Kidney (tissue), 14 donors: ENCODE measurements around the gene XYLB. TPM values are rescaled to one million over a fixed set of nuclear protein-coding genes. Genes with fewer than 3 reads are reported as not detected.

Experiments used
- DNase-seq, 5 donors: peaks; one replicate each; pipeline ENCODE4 v3.0.0-alpha.2; 2013 to 2020
- FAIRE-seq: peaks from 2 replicates; lab custom pipeline; 2012; peaks lifted over from hg19 to GRCh38; lab: Jason Lieb, UNC
- H3K27ac ChIP-seq, 2 donors: one replicate each; pipeline ENCODE4 v1.7.0; 2013; ENCODE audit warnings: low read depth in 2 of 2, low read length in 2 of 2, inconsistent platforms in 1 of 2
- H3K27me3 ChIP-seq: one replicate; pipeline ENCODE4 v1.7.1; 2013; ENCODE audit warnings: low read length, inconsistent platforms; ENCODE audit not compliant: control insufficient read depth, insufficient read depth
- H3K36me3 ChIP-seq, 3 donors: one replicate each; pipeline versions ENCODE4 v1.7.0 to v1.7.1; 2013; ENCODE audit warnings: low read length in 3 of 3, control low read depth in 1 of 3, inconsistent platforms in 1 of 3; ENCODE audit not compliant: insufficient read depth in 3 of 3, control insufficient read depth in 2 of 3
- H3K4me1 ChIP-seq, 3 donors: one replicate each; pipeline versions ENCODE4 v1.7.0 to v1.7.1; 2013; ENCODE audit warnings: low read length in 3 of 3, inconsistent platforms in 1 of 3, low read depth in 1 of 3; ENCODE audit not compliant: control insufficient read depth in 2 of 3, insufficient read depth in 2 of 3
- H3K4me3 ChIP-seq, 3 donors: one replicate each; pipeline versions ENCODE4 v1.7.0 to v1.8.1; 2013; ENCODE audit warnings: low read length in 3 of 3, control low read depth in 1 of 3, inconsistent platforms in 1 of 3
- H3K9ac ChIP-seq, 3 donors: one replicate each; pipeline versions ENCODE4 v1.7.0 to v1.7.1; 2013; ENCODE audit warnings: low read length in 3 of 3, control low read depth in 1 of 3, inconsistent platforms in 1 of 3
- H3K9me3 ChIP-seq, 3 donors: one replicate each; pipeline versions ENCODE4 v1.7.0 to v1.7.1; 2013; ENCODE audit warnings: low read length in 3 of 3, control low read depth in 1 of 3, inconsistent platforms in 1 of 3; ENCODE audit not compliant: control insufficient read depth in 2 of 3, insufficient read depth in 1 of 3
- CTCF ChIP-seq: IDR thresholded peaks from 3 replicates; pipeline ENCODE4 v1.5.1; 2012; ENCODE audit warnings: mild to moderate bottlenecking, moderate library complexity, borderline replicate concordance; ENCODE audit not compliant: insufficient read depth; ENCODE audit errors: extremely low read depth
- intact Hi-C: fragments of 100-400 bp; cut with DNase I; formaldehyde crosslinking; loops from one replicate; pipeline ENCODE4 v1.11.1; 2022
- polyA plus RNA-seq: library from polyadenylated mRNA; stranded (reverse); fragments of 350-450 nt; fragmentation: Illumina TruSeq; extraction: RNeasy Lipid Tissue Mini Kit (QIAGEN cat#74804); gene quantifications from one replicate; pipeline ENCODE4 v1.2.3, GENCODE V29; 2014; ENCODE audit warnings: low read depth, low replicate concordance; ENCODE audit not compliant: insufficient read depth
- total RNA-seq: library from RNA; stranded (reverse); fragmentation: NEBNext Ultra II Directional; extraction: Animal tissue kit (Norgen Biotek cat#: 25700); gene quantifications from one replicate; pipeline ENCODE4 v1.2.1, GENCODE V29; 2021
- donor health status: control.
- donor health status: control.
- donor health status: control.
- donor health status: control.
- donor health status: control.
- donor health status: DM: yes; HTN: yes; CAD: no.
- donor health status: Normal renal cell carcinoma (clear cell type).

Gene XYLB
- total and polyA plus RNA-seq, 2 donors from 2014 or later = 6.0 to 7.9 TPM

GRCh38 chr3:38297947-38298711, 48.5 kb upstream of the XYLB start:
- Histone ChIP-seq H3K4me1 (no peaks in the 10 kb centered on the region), H3K36me3 (no peaks in the 10 kb centered on the region), H3K9ac (no peak overlapping the region), H3K4me3 (no peak overlapping the region), H3K27ac (no peak overlapping the region), H3K9me3 (no peaks in the 10 kb centered on the region), H3K27me3 (no peaks in the 10 kb centered on the region)
- intact Hi-C loops = no loop called here
- DNase-seq = no peak
- TF ChIP-seq CTCF = peak; percentile 18
- FAIRE-seq = no peak

GRCh38 chr3:38306941-38307340, 39.6 kb upstream of the XYLB start:
- Histone ChIP-seq H3K9ac (no peak overlapping the region), H3K4me3 (no peak overlapping the region), H3K36me3 (no peaks in the 10 kb centered on the region), H3K27ac (no peak overlapping the region), H3K27me3 (no peaks in the 10 kb centered on the region), H3K9me3 (no peaks in the 10 kb centered on the region), H3K4me1 (no peaks in the 10 kb centered on the region)
- intact Hi-C loops = no loop called here
- TF ChIP-seq CTCF = no peak
- DNase-seq (no peak), FAIRE-seq (no peak)

- H3K9ac ChIP-seq = no peak overlapping the region
- no peaks in the 10 kb centered on the region for H3K27me3 ChIP-seq
- FAIRE-seq (no peak), DNase-seq (peak in 1 of 5 donors; percentile 76)
- no peak overlapping the region for H3K4me3 ChIP-seq
- H3K27ac ChIP-seq = no peak overlapping the region
- no peak for TF ChIP-seq CTCF
- intact Hi-C loops = no loop called here
- H3K4me1 ChIP-seq = no peaks in the 10 kb centered on the region
- no peaks in the 10 kb centered on the region for H3K9me3 ChIP-seq
- H3K36me3 ChIP-seq = no peaks in the 10 kb centered on the region
These were observed 39.0 kb upstream of the XYLB start for GRCh38 chr3:38307599-38307998.
